GM12878 (cell line): ENCODE results near the gene PDE1C. TPM values are rescaled to one million over a fixed set of nuclear protein-coding genes. Genes with fewer than 3 reads are reported as not detected.

Experiments
- ATAC-seq: fragments of 200-7000 bp; cut with Tn5 transposase; 3 replicates; pipeline ENCODE4 v1.9.1; 2020; ENCODE audit warnings: mild to moderate bottlenecking, moderate library complexity
- BruUV-seq: library from RNA; stranded (reverse); fragments of 400-500 nt; replicated peaks from 2 replicates; lab custom pipeline; 2021; lab: Mats Ljungman, UMichigan
- CTCF ChIA-PET: fragments of 300-600 bp; sonication (Branson Sonifier 250); formaldehyde crosslinking; extraction: SDS; loops from one replicate; lab custom pipeline; 2021; ENCODE audit warnings: inconsistent platforms; lab: Yijun Ruan, JAX
- POLR2A ChIA-PET: fragments of 350-600 bp; formaldehyde crosslinking; extraction: SDS; loops from one replicate; lab custom pipeline; 2021; ENCODE audit warnings: inconsistent platforms; lab: Charles Lee
- RAD21 ChIA-PET: fragments of 300-600 bp; sonication (Branson Sonifier 250); formaldehyde crosslinking; loops from one replicate; lab custom pipeline; 2023; ENCODE audit warnings: antibody characterized with exemption; ENCODE audit not compliant: unreplicated experiment; lab: Charles Lee
- SMC1A ChIA-PET: fragments of 300-600 bp; sonication (Branson Sonifier 250); formaldehyde crosslinking; loops from one replicate; lab custom pipeline; 2023; ENCODE audit not compliant: unreplicated experiment, uncharacterized antibody; lab: Charles Lee
- DNase-seq: peaks from one replicate; pipeline ENCODE4 v3.0.0-alpha.2; 2011; ENCODE audit warnings: low read depth, low spot score
- FAIRE-seq: peaks from 3 replicates; lab custom pipeline; 2011; peaks lifted over from hg19 to GRCh38; lab: Jason Lieb, UNC
- H2AFZ ChIP-seq: 2 replicates; pipeline ENCODE4 v1.6.0; 2011; ENCODE audit warnings: low read depth, low read length, control low read depth; ENCODE audit not compliant: control insufficient read depth
- H3K27ac ChIP-seq: 2 replicates; pipeline ENCODE4 v1.5.1; 2011; ENCODE audit warnings: control low read depth; ENCODE audit not compliant: control insufficient read depth, insufficient read depth
- H3K27me3 ChIP-seq, 2 experiments: replicated peaks in 1 of 2; 2 replicates each; pipeline versions ENCODE4 v1.6.0 to v1.6.1; 2011; ENCODE audit warnings: low read length in 1 of 2; ENCODE audit not compliant: control insufficient read depth in 2 of 2, insufficient read depth in 2 of 2
- H3K36me3 ChIP-seq, 2 experiments: 2 replicates each; pipeline ENCODE4 v1.5.1; 2011; ENCODE audit warnings: low read length in 1 of 2; ENCODE audit not compliant: control insufficient read depth in 2 of 2, insufficient read depth in 2 of 2
- H3K4me1 ChIP-seq: 2 replicates; pipeline ENCODE4 v1.6.1; 2011; ENCODE audit warnings: mild to moderate bottlenecking, low read length, moderate library complexity, mixed read lengths; ENCODE audit not compliant: control insufficient read depth, insufficient read depth
- H3K4me2 ChIP-seq: 2 replicates; pipeline ENCODE4 v1.6.0; 2011; ENCODE audit warnings: control low read depth; ENCODE audit not compliant: control insufficient read depth, insufficient read depth
- H3K4me3 ChIP-seq: fragments of 200-600 bp; sonication (generic); 2 replicates; pipeline ENCODE4 v1.5.1; 2016
- H3K79me2 ChIP-seq: 2 replicates; pipeline ENCODE4 v1.6.0; 2011; ENCODE audit warnings: low read length; ENCODE audit not compliant: control insufficient read depth, insufficient read depth
- H3K9ac ChIP-seq: 2 replicates; pipeline ENCODE4 v1.8.0; 2011; ENCODE audit warnings: low read length, control low read depth, mixed read lengths; ENCODE audit not compliant: control insufficient read depth, insufficient read depth
- H3K9me3 ChIP-seq: replicated peaks from 3 replicates; pipeline ENCODE4 v1.5.1; 2011; ENCODE audit warnings: mild to moderate bottlenecking, low read length; ENCODE audit not compliant: control insufficient read depth, insufficient read depth
- H4K20me1 ChIP-seq: 2 replicates; pipeline ENCODE4 v1.6.0; 2011; ENCODE audit not compliant: control insufficient read depth, insufficient read depth
- BRCA1 ChIP-seq: IDR thresholded peaks from 2 replicates; pipeline ENCODE4 v1.6.1; 2011; ENCODE audit warnings: low read depth, low read length, improper control_type of control experiment
- CBFB ChIP-seq: IDR thresholded peaks from 2 replicates; pipeline ENCODE4 v1.6.1; 2016; ENCODE audit warnings: antibody characterized with exemption, low read depth
- DPF2 ChIP-seq: fragments of 450-650 bp; IDR thresholded peaks from 2 replicates; pipeline ENCODE4 v1.6.1; 2017; ENCODE audit warnings: mild to moderate bottlenecking
- HDGF ChIP-seq: fragments of 450-650 bp; IDR thresholded peaks from 2 replicates; pipeline ENCODE4 v1.6.1; 2016; ENCODE audit warnings: antibody characterized with exemption
- LARP7 ChIP-seq: fragments of 450-650 bp; IDR thresholded peaks from 2 replicates; pipeline ENCODE4 v1.6.1; 2017; ENCODE audit warnings: mild to moderate bottlenecking
- NFXL1 ChIP-seq: fragments of 450-650 bp; IDR thresholded peaks from 2 replicates; pipeline ENCODE4 v1.6.1; 2017; ENCODE audit warnings: antibody characterized with exemption, mild to moderate bottlenecking, borderline replicate concordance
- PML ChIP-seq: IDR thresholded peaks from 2 replicates; pipeline ENCODE4 v1.6.1; 2012; ENCODE audit warnings: low read length, inconsistent platforms
- POLR2AphosphoS2 ChIP-seq: IDR thresholded peaks from 2 replicates; pipeline ENCODE4 v1.6.1; 2011; ENCODE audit warnings: low read depth, mild to moderate bottlenecking, low read length, improper control_type of control experiment, moderate library complexity
- RB1 ChIP-seq: fragments of 450-650 bp; formaldehyde crosslinking; IDR thresholded peaks from 2 replicates; pipeline ENCODE4 v1.6.1; 2017; ENCODE audit warnings: mild to moderate bottlenecking, borderline replicate concordance
- SMC3 ChIP-seq: IDR thresholded peaks from 2 replicates; pipeline ENCODE4 v1.6.1; 2011; ENCODE audit warnings: low read length, improper control_type of control experiment, borderline replicate concordance
- SP1 ChIP-seq: IDR thresholded peaks from one replicate; pipeline ENCODE4 v1.6.1; 2011; ENCODE audit warnings: low read depth, low read length
- SREBF1 ChIP-seq: IDR thresholded peaks from 2 replicates; pipeline ENCODE4 v1.6.1; 2012; ENCODE audit warnings: mild to moderate bottlenecking, low read length
- SUZ12 ChIP-seq: fragments of 200-600 bp; sonication (generic); IDR thresholded peaks from one replicate; pipeline ENCODE4 v1.6.1; 2018; ENCODE audit warnings: antibody characterized with exemption, mild to moderate bottlenecking; ENCODE audit not compliant: unreplicated experiment
- ZBED1 ChIP-seq: IDR thresholded peaks from 2 replicates; pipeline ENCODE4 v1.6.1; 2016; ENCODE audit warnings: borderline replicate concordance
- ZSCAN29 ChIP-seq: fragments of 450-650 bp; IDR thresholded peaks from 2 replicates; pipeline ENCODE4 v1.6.1; 2017; ENCODE audit warnings: mild to moderate bottlenecking, moderate library complexity
- WGBS: methylation state at CpG from one replicate; pipeline ENCODE4 v1.1.6; 2016; ENCODE audit warnings: low lambda C conversion rate; ENCODE audit not compliant: insufficient replicate concordance, insufficient coverage; ENCODE audit errors: missing lambda C conversion rate; 5-methylcytosine and 5-hydroxymethylcytosine counted together
- in situ Hi-C: fragments of 300-500 bp; cut with MboI; formaldehyde crosslinking; loops from 9 replicates; pipeline ENCODE4 v1.14.3; 2018; ENCODE audit warnings: mixed read lengths
- intact Hi-C: fragments of 100-400 bp; cut with micrococcal nuclease; formaldehyde crosslinking; loops from one replicate; pipeline ENCODE4 v1.14.2; 2022; ENCODE audit not compliant: unreplicated experiment
- polyA plus RNA-seq, 11 experiments: library from polyadenylated mRNA; depleted of rRNA in 4 of 11; unstranded in 6 of 11; stranded (reverse) in 5 of 11; fragments of >200 nt; fragmentation: Nextera tagmentation in 4 of 11; fragmentation: Illumina TruSeq in 1 of 11; extraction: Ambion mirVana in 4 of 11; extraction: Trizol in 1 of 11; gene quantifications; 1 replicate in 1 of 11; 2 replicates in 10 of 11; pipeline versions ENCODE4 v1.2.1 to v1.2.3, GENCODE V29; 2011 to 2016; ENCODE audit warnings: inconsistent platforms in 2 of 11, missing spikeins in 2 of 11, low read depth in 1 of 11
- total RNA-seq, 4 experiments: library from RNA; depleted of rRNA in 3 of 4; stranded (reverse); fragments of >200 nt in 3 of 4; fragmentation: Illumina TruSeq in 1 of 4; extraction: Trizol in 1 of 4; gene quantifications; 2 replicates each; pipeline versions ENCODE4 v1.2.1 to v1.2.3, GENCODE V29; 2013 to 2021
- TF ChIP-seq, protein P1 (sequence below): IDR thresholded peaks from 2 replicates; pipeline ENCODE4 v1.6.1; 2011; ENCODE audit warnings: borderline replicate concordance, low read depth, mild to moderate bottlenecking, moderate library complexity, low read length; ENCODE audit not compliant: insufficient read depth, poor library complexity, severe bottlenecking
- TF ChIP-seq, protein P2 (sequence below): IDR thresholded peaks from 2 replicates; pipeline ENCODE4 v1.6.1; 2011; ENCODE audit warnings: low read depth, low read length, improper control_type of control experiment, borderline replicate concordance

The PDE1C gene
- total and polyA plus RNA-seq, 10 of the 15 experiments (the other 5 are each of a cell fraction or from before 2014, with no cell fraction given), result 0.29 to 2.3 (median 0.70) TPM

DNA sequence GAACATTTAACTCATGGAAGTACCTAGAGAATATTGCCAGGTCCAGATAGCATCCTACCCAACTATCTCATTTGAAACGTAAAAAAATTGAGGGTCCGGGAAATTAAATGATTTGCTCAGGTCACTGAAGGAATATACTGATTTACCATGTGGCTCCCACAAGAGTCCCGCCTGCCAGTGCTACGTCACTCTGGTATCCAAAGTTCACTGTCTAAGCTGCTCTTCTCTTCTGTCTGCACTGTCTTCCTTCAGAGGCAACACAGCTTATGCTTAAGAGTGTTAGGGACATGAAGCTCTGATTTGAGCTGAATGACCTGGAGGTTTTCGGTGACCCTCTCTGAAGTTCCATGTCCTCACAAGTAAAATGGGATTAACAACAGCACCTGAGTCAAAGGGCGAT is 114.6 kb downstream of the PDE1C start:
- ATAC-seq, result no peak
- DNase-seq, result no peak
- Histone ChIP-seq H3K9me3 (no peaks in the 10 kb centered on the region), H3K27ac (no peak overlapping the region), H4K20me1 (no peaks in the 10 kb centered on the region), H3K4me1 (no peaks in the 10 kb centered on the region), H3K79me2 (no peaks in the 10 kb centered on the region), H3K9ac (no peak overlapping the region), H2AFZ (no peak overlapping the region)
- FAIRE-seq, result no peak
- POLR2A ChIA-PET, result no interaction called here
- BruUV-seq, result no TSS peak
- WGBS, result 44% methylated on average over 6 of the region's 6 CpGs
- in situ Hi-C loops, result no loop called here
- TF ChIP-seq ZBED1, result no peak
- TF ChIP-seq, protein P1, sequence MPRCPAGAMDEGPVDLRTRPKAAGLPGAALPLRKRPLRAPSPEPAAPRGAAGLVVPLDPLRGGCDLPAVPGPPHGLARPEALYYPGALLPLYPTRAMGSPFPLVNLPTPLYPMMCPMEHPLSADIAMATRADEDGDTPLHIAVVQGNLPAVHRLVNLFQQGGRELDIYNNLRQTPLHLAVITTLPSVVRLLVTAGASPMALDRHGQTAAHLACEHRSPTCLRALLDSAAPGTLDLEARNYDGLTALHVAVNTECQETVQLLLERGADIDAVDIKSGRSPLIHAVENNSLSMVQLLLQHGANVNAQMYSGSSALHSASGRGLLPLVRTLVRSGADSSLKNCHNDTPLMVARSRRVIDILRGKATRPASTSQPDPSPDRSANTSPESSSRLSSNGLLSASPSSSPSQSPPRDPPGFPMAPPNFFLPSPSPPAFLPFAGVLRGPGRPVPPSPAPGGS, result no peak
- TF ChIP-seq SREBF1, result no peak
- no peak for TF ChIP-seq NFXL1
- TF ChIP-seq POLR2AphosphoS2, result no peak
- TF ChIP-seq DPF2, result no peak
- no peak for TF ChIP-seq SMC3
- TF ChIP-seq CBFB, result no peak
- TF ChIP-seq HDGF, result no peak
- TF ChIP-seq SP1, result no peak
- no peak for TF ChIP-seq PML
- no peak for TF ChIP-seq LARP7
- TF ChIP-seq SUZ12, result no peak
- no peak for TF ChIP-seq BRCA1
- TF ChIP-seq, protein P2, sequence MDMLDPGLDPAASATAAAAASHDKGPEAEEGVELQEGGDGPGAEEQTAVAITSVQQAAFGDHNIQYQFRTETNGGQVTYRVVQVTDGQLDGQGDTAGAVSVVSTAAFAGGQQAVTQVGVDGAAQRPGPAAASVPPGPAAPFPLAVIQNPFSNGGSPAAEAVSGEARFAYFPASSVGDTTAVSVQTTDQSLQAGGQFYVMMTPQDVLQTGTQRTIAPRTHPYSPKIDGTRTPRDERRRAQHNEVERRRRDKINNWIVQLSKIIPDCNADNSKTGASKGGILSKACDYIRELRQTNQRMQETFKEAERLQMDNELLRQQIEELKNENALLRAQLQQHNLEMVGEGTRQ, result no peak
- TF ChIP-seq ZSCAN29, result no peak
- TF ChIP-seq RB1, result no peak
- TF ChIP-seq, all 136 proteins: peak for 0
- CTCF ChIA-PET, result interaction anchor here (0.7 kb wide), 1 partner anchor 88 kb away, joined by 4 read pairs; no protein-coding TSS in a partner anchor
- Histone ChIP-seq H3K4me3 (no peak overlapping the region), H3K27me3 (no peaks in the 10 kb centered on the region), H3K4me2 (no peak overlapping the region), H3K36me3 (no peaks in the 10 kb centered on the region)
- SMC1A ChIA-PET, result interaction anchor here (0.6 kb wide), 1 partner anchor 16 kb away, joined by 3 read pairs; no protein-coding TSS in a partner anchor
- RAD21 ChIA-PET, result no interaction called here
- intact Hi-C loops, result no loop called here
